Activated CD8-positive, alpha-beta memory T cell treated with anti-CD3 and anti-CD28 coated beads, Interleukin-2, amount 50 U/mL, for 1 hour (primary cell): ENCODE results near the gene TMEM132D.

Experiments
- DNase-seq: peaks from one replicate; pipeline ENCODE4 v3.0.0-alpha.2; 2020; ENCODE audit errors: extremely low read depth

The TMEM132D gene

DNA sequence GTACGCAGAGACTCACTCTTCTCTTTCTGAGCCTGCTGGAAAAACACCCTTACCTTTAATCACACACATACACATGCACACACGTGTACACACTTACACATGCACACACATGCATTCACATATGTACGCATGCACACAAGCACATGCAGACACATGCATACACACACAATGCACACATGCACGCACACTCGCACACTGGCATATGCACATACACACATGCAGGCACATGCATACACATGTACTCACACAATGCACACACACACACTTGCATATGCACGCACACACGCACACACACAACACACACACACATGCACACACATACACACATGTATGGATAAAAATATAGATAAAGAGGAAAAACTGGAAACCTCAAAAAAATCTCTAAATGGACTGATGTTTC lies 801.6 kb downstream of the TMEM132D start:
- no peak for DNase-seq

DNA sequence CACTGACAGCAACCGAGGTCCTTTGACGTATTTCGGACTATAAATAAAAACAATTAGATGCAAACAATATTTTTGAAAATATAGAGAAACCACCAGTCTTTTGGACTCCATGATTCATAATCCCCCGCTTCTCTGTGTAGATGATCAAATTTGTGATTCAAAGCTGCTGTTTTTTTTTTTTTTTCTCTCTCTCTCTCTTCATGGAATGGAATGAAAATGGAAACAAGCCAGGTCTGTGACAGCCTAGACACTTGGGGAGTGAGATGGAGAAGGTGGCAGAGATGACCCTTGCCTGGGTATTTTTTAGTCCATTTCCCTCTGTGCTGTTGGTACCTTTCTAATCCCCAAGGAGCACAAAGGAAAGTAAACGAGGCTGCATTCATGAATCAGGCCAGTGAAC lies 802.0 kb downstream of the TMEM132D start:
- DNase-seq = no peak

- DNase-seq = no peak
Observed at GRCh38 chr12:129101404-129101803, 802.4 kb downstream of the TMEM132D start.

DNA sequence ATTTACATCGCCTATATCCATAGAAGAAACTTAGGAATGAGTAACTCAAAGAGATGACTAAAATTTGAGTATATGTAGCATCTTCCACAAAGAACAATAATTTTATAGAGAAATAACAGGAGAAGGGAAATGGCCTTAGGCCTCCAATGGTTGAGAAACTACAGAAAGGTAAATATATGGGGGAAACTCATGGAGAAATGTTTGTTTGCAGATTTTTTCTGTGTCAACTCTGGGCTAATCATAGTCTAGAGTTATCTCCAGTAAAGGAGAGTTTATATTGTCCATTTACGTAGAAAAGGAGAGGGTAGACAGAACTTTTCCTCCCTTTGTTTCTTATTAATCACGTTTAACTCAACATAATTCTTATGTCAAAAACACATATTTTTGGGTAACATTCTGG lies 806.4 kb downstream of the TMEM132D start:
- DNase-seq = no peak

GRCh38 chr12:129096968-129097367 lies 806.9 kb downstream of the TMEM132D start:
- DNase-seq = no peak

GRCh38 chr12:129096184-129096583 lies 807.6 kb downstream of the TMEM132D start:
- DNase-seq = no peak

GRCh38 chr12:129089576-129089975 lies 814.2 kb downstream of the TMEM132D start:
- no peak for DNase-seq

GRCh38 chr12:129084875-129085826 lies 818.7 kb downstream of the TMEM132D start:
- DNase-seq = no peak

DNA sequence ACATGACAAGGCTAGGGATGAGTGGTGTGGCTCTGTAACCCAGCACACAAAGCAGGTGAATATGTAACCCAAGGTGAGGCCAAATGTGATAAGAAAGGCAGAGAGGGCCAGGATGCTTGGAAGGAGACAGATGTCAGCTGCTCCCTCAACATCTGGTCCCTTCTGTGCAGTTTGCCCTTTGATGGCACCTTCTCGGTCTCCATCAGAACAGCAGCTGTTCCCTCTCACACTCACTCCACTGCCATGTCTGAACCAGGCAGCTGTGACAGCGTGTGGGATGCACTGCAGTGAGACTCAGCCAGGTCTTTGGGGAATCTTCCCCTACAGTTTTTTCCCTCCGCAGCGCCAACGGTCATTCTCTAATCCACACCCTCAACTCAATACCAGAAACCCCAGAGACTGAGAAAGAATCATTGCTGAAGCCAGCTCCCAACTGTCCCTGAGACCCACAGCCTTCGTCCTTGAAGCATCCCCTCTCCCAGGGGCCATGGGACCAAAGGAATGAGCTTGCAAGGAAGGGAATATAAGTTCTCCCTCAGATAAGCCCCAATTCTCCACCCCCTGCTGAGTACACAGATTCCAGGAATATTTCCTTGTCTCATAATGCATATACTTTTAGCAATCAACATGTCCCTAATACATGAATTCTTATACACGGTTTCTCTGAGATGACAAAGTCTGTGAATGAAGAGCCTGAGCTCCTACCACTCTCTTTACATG lies 820.5 kb downstream of the TMEM132D start:
- no peak for DNase-seq

GRCh38 chr12:129082441-129082840 lies 821.4 kb downstream of the TMEM132D start:
- DNase-seq = no peak

DNA sequence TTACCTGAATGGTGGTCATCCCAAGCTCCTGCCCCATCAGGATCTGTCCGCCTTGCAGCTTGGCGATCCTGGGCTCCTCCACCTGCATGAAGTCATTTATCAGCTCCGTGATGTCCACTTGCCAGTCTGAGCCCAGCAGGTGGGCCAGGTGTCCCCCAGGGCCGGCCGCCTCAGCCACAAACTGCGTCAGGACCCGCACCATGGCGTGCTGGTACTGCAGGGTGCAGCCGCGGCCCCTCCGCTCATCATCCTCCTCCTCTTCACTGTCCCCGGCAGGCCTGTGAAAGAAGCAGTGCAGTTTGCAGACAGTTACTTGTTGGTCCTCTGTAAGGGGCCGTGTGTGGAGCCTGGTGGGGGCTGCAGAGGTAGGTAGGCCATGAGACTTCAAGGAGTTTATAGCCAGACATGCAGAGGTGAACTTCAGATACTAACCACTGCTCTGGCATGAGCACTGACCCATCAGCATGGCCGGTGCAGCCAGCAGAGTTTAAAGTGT lies 822.0 kb downstream of the TMEM132D start:
- no peak for DNase-seq

DNA sequence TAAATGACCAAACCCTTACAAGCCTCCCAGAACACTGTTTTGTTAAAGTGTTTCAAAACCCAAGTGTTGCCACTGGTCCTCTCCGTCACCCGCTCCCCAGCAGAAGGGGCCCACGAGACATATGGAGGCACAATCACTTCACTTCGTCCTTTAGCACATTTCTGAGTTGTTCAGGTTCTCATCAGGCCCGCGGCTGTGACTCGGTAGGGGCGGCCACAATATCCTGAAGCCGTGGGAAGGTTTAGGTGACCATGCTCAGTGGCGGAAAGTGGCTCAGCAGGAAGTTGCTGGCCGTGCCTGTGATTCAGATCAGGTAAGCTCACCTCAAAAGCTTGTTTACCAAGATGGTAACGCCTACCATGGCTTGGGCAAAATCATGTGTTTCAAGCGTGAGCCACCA lies 823.0 kb downstream of the TMEM132D start:
- no peak for DNase-seq

DNA sequence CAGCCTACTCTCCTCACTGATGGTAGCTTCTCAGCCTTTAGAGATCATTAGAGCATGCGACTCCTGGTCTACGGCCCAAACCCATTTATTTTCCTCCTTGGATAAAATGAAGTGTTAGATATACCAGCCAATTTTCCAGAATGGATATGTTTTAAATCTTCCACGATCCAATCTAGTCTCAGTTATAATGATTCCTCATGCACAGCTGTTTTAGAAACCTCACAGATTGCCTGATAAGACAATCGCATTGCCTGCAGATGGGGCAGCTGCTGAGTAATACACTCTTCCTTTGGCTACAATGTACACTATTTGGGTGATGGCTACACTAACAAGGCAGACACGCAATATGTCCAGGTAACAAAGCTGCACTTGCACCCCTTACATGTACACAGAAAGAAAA lies 823.4 kb downstream of the TMEM132D start:
- no peak for DNase-seq

GRCh38 chr12:129079719-129080118 lies 824.1 kb downstream of the TMEM132D start:
- no peak for DNase-seq

GRCh38 chr12:129076441-129077320 lies 827.1 kb downstream of the TMEM132D start:
- DNase-seq = no peak

DNA sequence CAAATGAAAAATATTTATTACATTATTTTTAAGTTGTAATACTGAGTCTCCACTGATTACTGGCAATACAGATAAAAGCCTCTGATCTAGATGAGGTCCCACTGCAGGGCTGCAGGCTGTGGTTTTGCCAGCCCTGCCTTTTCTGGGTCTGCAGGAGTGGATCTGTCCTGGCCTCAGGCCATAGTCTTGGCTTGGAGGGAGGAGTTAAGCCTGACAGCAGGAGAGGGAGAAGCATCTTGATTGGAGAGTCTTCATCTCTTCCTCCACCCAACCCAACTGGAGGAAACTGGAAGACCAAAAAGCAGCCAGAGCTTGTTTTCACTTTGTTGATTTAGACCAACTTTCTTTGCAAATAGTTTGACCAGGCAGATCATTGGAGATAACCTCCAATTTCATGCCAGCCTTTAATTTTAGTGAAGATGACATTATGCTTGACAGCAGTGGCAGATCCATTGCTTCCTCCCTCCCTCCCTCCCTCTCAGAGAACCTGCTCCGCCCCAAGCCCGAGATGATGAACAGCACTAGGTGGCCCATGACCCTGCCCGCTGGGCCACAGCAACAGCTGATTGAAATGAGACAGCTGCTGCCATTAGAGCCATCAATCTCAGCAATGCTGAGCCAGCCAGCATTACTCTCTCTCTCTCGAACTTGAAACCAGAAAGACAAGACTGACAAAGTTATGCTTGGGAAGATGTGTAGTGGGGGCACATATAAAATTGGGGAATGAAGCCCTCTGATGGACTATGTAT lies 828.2 kb downstream of the TMEM132D start:
- no peak for DNase-seq

DNA sequence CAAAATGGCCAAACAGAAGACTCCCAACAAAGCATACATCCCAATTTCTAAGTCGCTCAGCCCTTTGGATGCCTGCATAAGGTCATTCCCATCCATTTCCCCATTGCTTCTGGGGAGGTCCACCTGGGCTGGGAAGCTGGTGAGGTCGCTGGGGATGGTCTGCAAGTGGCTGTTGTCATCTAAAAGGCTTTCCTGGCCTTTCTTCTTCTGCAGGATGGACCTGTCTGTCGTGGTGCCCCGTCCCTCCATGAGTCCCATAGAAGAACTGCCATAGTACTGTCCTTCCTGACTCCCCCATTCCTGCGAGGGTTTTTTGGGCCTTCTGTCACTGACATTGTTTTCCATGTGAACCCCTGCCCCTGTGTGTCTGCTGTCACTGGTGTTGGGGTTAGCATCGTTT lies 829.4 kb downstream of the TMEM132D start:
- no peak for DNase-seq

DNA sequence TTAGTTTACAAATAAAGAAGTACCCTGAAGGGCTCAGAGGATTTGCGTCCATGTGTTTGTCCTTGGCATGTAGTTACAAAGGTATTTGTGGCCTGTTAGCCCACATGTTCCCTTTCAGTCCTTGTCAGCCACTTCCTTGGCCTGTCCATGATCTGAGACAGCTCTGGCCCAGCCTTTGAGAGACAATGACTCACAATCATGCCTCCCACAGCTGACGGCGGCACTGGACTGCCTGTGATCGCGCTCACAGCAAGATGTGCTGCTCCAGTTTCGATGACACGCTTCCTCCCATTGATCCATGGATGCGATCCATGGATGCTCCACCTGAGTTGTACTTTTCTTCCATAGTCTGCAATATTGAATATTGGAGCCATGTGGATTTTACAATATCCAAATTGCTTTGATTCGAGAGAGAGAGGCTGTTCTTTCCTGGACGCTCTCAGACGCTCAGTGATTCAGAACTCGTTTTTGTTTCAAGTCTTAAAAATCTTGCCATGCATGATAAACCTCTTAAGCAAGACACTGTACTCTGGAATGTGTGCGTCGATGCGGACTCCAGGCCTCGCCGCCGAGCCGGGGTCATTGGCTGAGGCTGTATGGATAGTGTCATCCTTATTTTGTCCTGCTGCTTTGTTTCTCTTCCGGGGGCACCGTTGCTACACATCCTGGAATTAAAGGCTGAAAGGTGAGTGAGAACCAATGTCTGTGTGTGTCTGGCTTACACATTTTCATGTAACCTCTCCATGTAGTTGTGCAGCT lies 830.5 kb downstream of the TMEM132D start:
- no peak for DNase-seq

DNA sequence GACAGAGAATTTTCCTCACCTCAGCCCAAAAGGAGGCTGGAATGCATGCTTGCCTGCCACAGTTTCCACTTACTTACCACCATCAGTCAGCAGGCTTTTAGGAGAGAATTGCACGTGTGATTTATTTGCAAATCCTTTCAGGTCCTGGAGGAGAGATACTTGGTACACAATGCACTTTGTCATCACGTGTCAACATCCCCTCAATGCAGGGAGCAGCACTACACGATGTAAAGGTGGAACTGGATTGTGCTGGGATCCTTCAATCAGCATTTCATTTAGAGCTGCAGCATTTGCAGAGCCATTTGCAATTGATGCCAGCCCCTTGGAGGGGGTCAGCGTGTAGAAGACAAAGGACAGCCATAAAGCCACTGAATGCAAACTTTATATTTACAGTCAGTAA lies 832.5 kb downstream of the TMEM132D start:
- DNase-seq = no peak

GRCh38 chr12:129069886-129070285 lies 833.9 kb downstream of the TMEM132D start:
- no peak for DNase-seq
